ENCODE measurements around the gene GALNT6. TPM values are rescaled to one million over a fixed set of nuclear protein-coding genes. Genes with fewer than 3 reads are reported as not detected.

GALNT6 gene
- polyA plus RNA-seq, 1 donor from 2014 or later: not detected

DNA sequence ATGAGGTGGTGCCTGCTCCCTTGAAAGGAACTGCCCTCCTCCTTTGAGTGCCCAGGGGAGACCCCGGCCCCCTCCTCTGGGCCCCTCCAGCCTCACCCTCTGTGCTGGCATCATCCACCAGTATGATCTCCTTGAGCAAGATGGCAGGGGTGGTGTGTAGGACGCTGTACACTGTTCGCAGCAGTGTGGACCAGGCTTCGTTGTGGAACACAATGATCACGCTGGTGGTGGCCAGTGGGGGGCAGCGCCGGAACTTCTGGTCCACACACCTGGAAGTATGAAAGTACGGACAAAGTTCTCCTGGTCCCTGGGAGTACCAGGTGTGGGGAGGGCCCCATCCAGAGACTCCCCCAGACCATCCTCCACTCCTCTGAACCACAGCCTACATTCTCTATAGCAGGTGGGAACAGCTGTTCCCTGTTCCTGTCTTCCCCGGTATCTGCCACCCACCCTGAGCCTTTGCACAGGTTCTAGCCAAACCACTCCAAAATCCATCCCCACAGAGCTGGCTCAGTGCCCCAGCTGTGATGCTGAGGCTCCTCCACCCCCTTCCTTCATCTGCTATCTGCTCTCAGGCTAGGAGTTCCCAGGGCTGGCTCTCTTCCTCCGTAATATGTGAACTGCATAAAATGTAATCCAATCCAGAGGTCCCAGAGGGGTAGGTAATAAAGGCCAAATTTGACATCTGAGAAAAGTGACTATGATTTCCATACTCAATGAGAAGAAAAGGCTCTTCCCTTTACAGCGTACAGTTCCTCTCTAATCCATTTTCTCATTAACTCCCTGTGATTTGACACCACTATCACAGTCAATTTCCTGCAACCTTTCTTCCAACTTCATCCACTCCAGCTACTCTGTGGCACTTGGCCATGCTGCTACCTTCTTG lies 13.9 kb downstream of the GALNT6 start:
- Histone ChIP-seq H3K4me2 (ENCODE audit: low read length) (no peak overlapping the region), H4K20me1 (ENCODE audit: insufficient read depth) (no peaks in the 10 kb centered on the region), H2AFZ (ENCODE audit: low read depth, low read length) (no peak overlapping the region), H3K9ac (ENCODE audit: low read length) (peak overlapping the region; percentile 9), H3K27me3 (ENCODE audit: insufficient read depth, low read depth, low read length) (no peaks in the 10 kb centered on the region), H3K9me3 (ENCODE audit: low read length) (no peaks in the 10 kb centered on the region), H3F3A (ENCODE audit: insufficient read depth, low read length, poor library complexity, severe bottlenecking) (no peaks in the 10 kb centered on the region), H3K9me2 (ENCODE audit: insufficient read depth, low read length) (no peaks in the 10 kb centered on the region), H3K4me3 (ENCODE audit: low read length) (peak overlapping the region; percentile 46), H3K27ac (ENCODE audit: low read length) (peak overlapping the region; percentile 61), H3K36me3 (ENCODE audit: insufficient read depth, low read length) (no peaks in the 10 kb centered on the region), H3K79me2 (replicated peaks; ENCODE audit: insufficient read depth, low read length) (no peaks in the 10 kb centered on the region)
- TF ChIP-seq POLR2AphosphoS5 (IDR thresholded peaks at IDR 0.05): peak; percentile 27
- no peak for TF ChIP-seq RAD21 (conservative IDR thresholded peaks at IDR 0.05)

DNA sequence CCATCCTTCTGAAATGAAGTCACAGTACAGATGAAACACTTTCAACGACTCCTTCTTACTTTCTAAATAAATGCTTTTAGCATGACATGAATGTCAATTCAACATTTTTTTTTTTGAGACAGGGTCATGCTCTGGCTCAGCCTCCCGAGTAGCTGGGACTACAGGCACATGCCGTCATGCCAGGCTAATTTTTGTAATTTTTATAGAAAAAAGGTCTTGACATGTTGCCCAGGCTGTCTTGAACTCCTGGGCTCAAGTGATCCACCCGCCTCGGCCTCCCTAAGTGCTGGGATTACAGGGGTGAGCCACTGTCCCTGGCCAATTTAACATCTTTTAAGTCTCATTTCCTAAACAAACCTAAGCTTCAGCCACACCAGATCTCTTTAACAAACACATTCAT lies 16.4 kb downstream of the GALNT6 start:
- Histone ChIP-seq H3F3A (ENCODE audit: insufficient read depth, low read length, poor library complexity, severe bottlenecking) (no peaks in the 10 kb centered on the region), H3K27ac (ENCODE audit: low read length) (no peak overlapping the region), H2AFZ (ENCODE audit: low read depth, low read length) (no peak overlapping the region), H3K36me3 (ENCODE audit: insufficient read depth, low read length) (no peaks in the 10 kb centered on the region), H3K9ac (ENCODE audit: low read length) (no peak overlapping the region), H3K4me2 (ENCODE audit: low read length) (no peak overlapping the region), H3K9me3 (ENCODE audit: low read length) (no peaks in the 10 kb centered on the region), H3K79me2 (replicated peaks; ENCODE audit: insufficient read depth, low read length) (no peaks in the 10 kb centered on the region), H3K27me3 (ENCODE audit: insufficient read depth, low read depth, low read length) (no peaks in the 10 kb centered on the region), H3K9me2 (ENCODE audit: insufficient read depth, low read length) (no peaks in the 10 kb centered on the region), H4K20me1 (ENCODE audit: insufficient read depth) (no peaks in the 10 kb centered on the region), H3K4me3 (ENCODE audit: low read length) (no peak overlapping the region)
- TF ChIP-seq POLR2AphosphoS5 (IDR thresholded peaks at IDR 0.05): no peak
- no peak for TF ChIP-seq RAD21 (conservative IDR thresholded peaks at IDR 0.05)
- no peak for TF ChIP-seq SMC3 (conservative IDR thresholded peaks at IDR 0.05; ENCODE audit: poor library complexity)
- TF ChIP-seq, protein P1, sequence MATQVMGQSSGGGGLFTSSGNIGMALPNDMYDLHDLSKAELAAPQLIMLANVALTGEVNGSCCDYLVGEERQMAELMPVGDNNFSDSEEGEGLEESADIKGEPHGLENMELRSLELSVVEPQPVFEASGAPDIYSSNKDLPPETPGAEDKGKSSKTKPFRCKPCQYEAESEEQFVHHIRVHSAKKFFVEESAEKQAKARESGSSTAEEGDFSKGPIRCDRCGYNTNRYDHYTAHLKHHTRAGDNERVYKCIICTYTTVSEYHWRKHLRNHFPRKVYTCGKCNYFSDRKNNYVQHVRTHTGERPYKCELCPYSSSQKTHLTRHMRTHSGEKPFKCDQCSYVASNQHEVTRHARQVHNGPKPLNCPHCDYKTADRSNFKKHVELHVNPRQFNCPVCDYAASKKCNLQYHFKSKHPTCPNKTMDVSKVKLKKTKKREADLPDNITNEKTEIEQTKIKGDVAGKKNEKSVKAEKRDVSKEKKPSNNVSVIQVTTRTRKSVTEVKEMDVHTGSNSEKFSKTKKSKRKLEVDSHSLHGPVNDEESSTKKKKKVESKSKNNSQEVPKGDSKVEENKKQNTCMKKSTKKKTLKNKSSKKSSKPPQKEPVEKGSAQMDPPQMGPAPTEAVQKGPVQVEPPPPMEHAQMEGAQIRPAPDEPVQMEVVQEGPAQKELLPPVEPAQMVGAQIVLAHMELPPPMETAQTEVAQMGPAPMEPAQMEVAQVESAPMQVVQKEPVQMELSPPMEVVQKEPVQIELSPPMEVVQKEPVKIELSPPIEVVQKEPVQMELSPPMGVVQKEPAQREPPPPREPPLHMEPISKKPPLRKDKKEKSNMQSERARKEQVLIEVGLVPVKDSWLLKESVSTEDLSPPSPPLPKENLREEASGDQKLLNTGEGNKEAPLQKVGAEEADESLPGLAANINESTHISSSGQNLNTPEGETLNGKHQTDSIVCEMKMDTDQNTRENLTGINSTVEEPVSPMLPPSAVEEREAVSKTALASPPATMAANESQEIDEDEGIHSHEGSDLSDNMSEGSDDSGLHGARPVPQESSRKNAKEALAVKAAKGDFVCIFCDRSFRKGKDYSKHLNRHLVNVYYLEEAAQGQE (IDR thresholded peaks at IDR 0.05; ENCODE audit: borderline replicate concordance): no peak
- no peak for TF ChIP-seq TAF1 (IDR thresholded peaks at IDR 0.05; ENCODE audit: low read depth)
- no peak for TF ChIP-seq EP300 (conservative IDR thresholded peaks at IDR 0.05; ENCODE audit: poor library complexity, severe bottlenecking)
- no peak for TF ChIP-seq EZH2 (IDR thresholded peaks at IDR 0.05; ENCODE audit: borderline replicate concordance, insufficient read depth, low read length, poor library complexity, severe bottlenecking)
- TF ChIP-seq MXI1 (conservative IDR thresholded peaks at IDR 0.05; ENCODE audit: poor library complexity, severe bottlenecking): no peak
- TF ChIP-seq, protein P2, sequence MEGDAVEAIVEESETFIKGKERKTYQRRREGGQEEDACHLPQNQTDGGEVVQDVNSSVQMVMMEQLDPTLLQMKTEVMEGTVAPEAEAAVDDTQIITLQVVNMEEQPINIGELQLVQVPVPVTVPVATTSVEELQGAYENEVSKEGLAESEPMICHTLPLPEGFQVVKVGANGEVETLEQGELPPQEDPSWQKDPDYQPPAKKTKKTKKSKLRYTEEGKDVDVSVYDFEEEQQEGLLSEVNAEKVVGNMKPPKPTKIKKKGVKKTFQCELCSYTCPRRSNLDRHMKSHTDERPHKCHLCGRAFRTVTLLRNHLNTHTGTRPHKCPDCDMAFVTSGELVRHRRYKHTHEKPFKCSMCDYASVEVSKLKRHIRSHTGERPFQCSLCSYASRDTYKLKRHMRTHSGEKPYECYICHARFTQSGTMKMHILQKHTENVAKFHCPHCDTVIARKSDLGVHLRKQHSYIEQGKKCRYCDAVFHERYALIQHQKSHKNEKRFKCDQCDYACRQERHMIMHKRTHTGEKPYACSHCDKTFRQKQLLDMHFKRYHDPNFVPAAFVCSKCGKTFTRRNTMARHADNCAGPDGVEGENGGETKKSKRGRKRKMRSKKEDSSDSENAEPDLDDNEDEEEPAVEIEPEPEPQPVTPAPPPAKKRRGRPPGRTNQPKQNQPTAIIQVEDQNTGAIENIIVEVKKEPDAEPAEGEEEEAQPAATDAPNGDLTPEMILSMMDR (IDR thresholded peaks at IDR 0.05; ENCODE audit: poor library complexity, severe bottlenecking): no peak
